Measurements from ENCODE around the gene SOD2. TPM values are rescaled to one million over a fixed set of nuclear protein-coding genes. Genes with fewer than 3 reads are reported as not detected.

SOD2 gene
- total RNA-seq, 4 donors from 2014 or later = 147 to 927 (median 395) TPM

DNA sequence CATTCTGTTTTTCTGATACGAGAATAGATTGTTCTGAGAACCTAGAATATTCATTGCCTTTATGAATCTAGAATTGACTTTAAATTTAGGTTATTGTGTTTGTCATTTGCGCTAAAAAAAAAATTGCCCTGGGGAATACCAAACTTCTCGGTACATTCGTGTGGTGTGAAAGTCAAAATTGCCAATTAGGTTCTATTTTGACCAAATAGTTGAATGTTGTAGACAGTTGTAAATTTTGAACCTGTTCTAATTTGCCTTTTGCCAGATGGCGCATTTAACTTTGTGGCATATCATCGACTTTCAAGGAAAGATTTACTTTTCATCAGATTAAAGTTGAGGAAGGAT lies 37.3 kb upstream of the SOD2 start:
- Histone ChIP-seq H3K27me3 (no peaks in the 10 kb centered on the region), H3K4me3 (peak overlapping the region in 1 of 4 donors; percentile 92), H3K27ac (replicated peaks in 1 of 4) (peak overlapping the region in 3 of 4 donors; percentile 99), H3K4me1 (peaks cover 49 to 79% (median 75%) of the 10 kb centered on the region in 4 donors), H3K9me3 (no peaks in the 10 kb centered on the region), H3K36me3 (peaks cover 0 to 5% (median 0%) of the 10 kb centered on the region in 4 donors)
- TF ChIP-seq POLR2AphosphoS5 (IDR thresholded peaks at IDR 0.05) (no peak), EP300 (IDR thresholded peaks at IDR 0.05) (no peak), POLR2A (IDR thresholded peaks at IDR 0.05; ENCODE audit: low read depth) (no peak)
- TF ChIP-seq, protein P1, sequence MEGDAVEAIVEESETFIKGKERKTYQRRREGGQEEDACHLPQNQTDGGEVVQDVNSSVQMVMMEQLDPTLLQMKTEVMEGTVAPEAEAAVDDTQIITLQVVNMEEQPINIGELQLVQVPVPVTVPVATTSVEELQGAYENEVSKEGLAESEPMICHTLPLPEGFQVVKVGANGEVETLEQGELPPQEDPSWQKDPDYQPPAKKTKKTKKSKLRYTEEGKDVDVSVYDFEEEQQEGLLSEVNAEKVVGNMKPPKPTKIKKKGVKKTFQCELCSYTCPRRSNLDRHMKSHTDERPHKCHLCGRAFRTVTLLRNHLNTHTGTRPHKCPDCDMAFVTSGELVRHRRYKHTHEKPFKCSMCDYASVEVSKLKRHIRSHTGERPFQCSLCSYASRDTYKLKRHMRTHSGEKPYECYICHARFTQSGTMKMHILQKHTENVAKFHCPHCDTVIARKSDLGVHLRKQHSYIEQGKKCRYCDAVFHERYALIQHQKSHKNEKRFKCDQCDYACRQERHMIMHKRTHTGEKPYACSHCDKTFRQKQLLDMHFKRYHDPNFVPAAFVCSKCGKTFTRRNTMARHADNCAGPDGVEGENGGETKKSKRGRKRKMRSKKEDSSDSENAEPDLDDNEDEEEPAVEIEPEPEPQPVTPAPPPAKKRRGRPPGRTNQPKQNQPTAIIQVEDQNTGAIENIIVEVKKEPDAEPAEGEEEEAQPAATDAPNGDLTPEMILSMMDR (IDR thresholded peaks at IDR 0.05) = no peak
- 70% methylated on average over 6 of the region's 6 CpGs for WGBS
- intact Hi-C loops (cut with DNase I) = loop anchor here (5.0 kb wide), 1 partner anchor 57 kb away; the partner anchor contains the start of gene TCP1
- DNase-seq (ENCODE audit: extremely low spot score) = no peak

DNA sequence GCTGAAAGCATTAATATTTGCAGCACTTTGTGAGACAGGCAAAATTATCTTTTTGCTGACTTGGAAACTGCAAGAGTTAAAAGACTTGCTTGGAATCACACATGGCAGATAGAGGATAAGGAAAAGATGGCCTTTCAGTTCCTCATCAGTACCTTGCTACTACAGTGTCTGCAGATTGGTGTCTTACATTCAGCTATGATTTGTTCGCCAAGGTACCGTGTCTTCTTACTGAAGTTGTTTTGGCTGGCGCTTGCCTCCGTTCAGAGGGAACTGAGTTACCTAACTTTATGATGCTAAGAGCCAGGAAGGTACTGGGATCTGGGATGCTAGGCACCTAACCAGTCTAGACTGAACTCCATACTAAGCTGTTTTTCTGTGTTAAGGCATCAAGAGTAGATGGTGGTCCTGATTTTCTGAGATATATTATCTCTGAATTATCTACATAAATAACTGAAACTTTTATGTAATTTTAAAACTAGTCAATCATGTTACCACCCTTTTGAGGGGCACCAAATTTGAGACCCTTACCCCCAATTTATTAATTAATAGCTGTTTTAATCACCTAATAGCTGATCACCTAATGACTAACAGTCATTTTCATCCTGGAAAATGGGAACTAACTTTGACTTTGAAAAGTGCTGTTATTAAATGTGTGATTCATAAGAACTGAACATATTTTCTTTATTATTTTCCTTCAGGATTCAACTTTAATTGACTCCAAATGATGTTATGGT lies 36.7 kb upstream of the SOD2 start:
- Histone ChIP-seq H3K4me3 (peak overlapping the region; percentile 82 to 92 (median 89)), H3K4me1 (peaks cover 45 to 79% (median 74%) of the 10 kb centered on the region in 4 donors), H3K27ac (replicated peaks in 1 of 4) (peak overlapping the region; percentile 98 to 99 (median 99)), H3K36me3 (peaks cover 0 to 5% (median 0%) of the 10 kb centered on the region in 4 donors), H3K27me3 (no peaks in the 10 kb centered on the region), H3K9me3 (no peaks in the 10 kb centered on the region)
- 43% methylated on average over 2 of the region's 4 CpGs for WGBS
- TF ChIP-seq EP300 (IDR thresholded peaks at IDR 0.05) (no peak), POLR2A (IDR thresholded peaks at IDR 0.05; ENCODE audit: low read depth) (no peak), POLR2AphosphoS5 (IDR thresholded peaks at IDR 0.05) (no peak)
- TF ChIP-seq, protein P1 (IDR thresholded peaks at IDR 0.05) = no peak
- no peak for DNase-seq (ENCODE audit: extremely low spot score)
- intact Hi-C loops (cut with DNase I) = loop anchor here (5.0 kb wide), 2 partner anchors 37 to 58 kb away; partner anchors contain the start of genes SOD2 and TCP1

DNA sequence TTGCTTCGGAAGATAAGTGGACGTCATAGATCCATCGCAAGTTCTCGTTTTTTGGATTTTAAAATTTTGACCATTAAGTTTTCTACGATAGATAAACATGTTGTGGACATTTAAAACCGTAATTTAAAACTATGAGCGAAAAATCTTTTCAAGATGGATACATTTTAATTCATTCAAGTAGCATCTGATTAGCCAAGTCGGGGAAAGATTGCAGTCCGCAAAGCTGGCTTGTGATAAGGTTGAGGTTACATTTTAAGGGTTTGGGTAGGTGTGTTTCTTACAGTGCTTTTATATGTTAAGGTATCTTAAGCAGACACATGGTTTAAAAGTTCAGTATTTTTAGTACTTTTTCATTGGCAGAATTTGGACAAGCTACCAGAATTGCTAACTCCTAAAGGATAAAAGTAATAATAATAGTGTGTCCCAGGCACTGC lies 35.5 kb upstream of the SOD2 start:
- peaks cover 44 to 74% (median 65%) of the 10 kb centered on the region in 4 donors for H3K4me1 ChIP-seq
- TF ChIP-seq POLR2AphosphoS5 (IDR thresholded peaks at IDR 0.05) (no peak), EP300 (IDR thresholded peaks at IDR 0.05) (no peak), POLR2A (IDR thresholded peaks at IDR 0.05; ENCODE audit: low read depth) (no peak)
- TF ChIP-seq, protein P1 (IDR thresholded peaks at IDR 0.05) = no peak
- no peaks in the 10 kb centered on the region for H3K9me3 ChIP-seq
- intact Hi-C loops (cut with DNase I) = loop anchor here (5.0 kb wide), 1 partner anchor 36 kb away; the partner anchor contains the start of gene SOD2
- H3K27me3 ChIP-seq = no peaks in the 10 kb centered on the region
- peak overlapping the region; percentile 82 to 92 (median 89) for H3K4me3 ChIP-seq
- H3K36me3 ChIP-seq = peaks cover 0 to 5% (median 2%) of the 10 kb centered on the region in 4 donors
- peak overlapping the region; percentile 98 to 99 (median 99) for H3K27ac ChIP-seq (replicated peaks in 1 of 4)
- 1% methylated on average over 9 of the region's 9 CpGs for WGBS
- DNase-seq (ENCODE audit: extremely low spot score) = no peak

- Histone ChIP-seq H3K27me3 (no peaks in the 10 kb centered on the region), H3K4me3 (peak overlapping the region; percentile 82 to 92 (median 89)), H3K4me1 (peaks cover 44 to 67% (median 61%) of the 10 kb centered on the region in 4 donors), H3K36me3 (peaks cover 0 to 5% (median 2%) of the 10 kb centered on the region in 4 donors), H3K9me3 (no peaks in the 10 kb centered on the region), H3K27ac (replicated peaks in 1 of 4) (peak overlapping the region; percentile 98 to 99 (median 99))
- 0% methylated on average over 6 of the region's 44 CpGs for WGBS
- TF ChIP-seq EP300 (IDR thresholded peaks at IDR 0.05) (no peak), POLR2AphosphoS5 (IDR thresholded peaks at IDR 0.05) (peak in 1 of 2 donors; percentile 19)
- intact Hi-C loops (cut with DNase I) = loop anchor here (5.0 kb wide), 1 partner anchor 36 kb away; the partner anchor contains the start of gene SOD2
- DNase-seq (ENCODE audit: extremely low spot score) = no peak
Observed at GRCh38 chr6:159727717-159728445, 34.8 kb upstream of the SOD2 start.
